HFFc6 (cell line): Measurements from ENCODE around the gene MAN2C1. TPM values are rescaled to one million over a fixed set of nuclear protein-coding genes. Genes with fewer than 3 reads are reported as not detected.

ENCODE experiments used
- DNase-seq: peaks from one replicate; pipeline ENCODE4 v3.0.0-alpha.2; 2018
- H3K27ac Mint-ChIP-seq: 2 replicates; pipeline ENCODE4 v1.8.0; 2020; ENCODE audit warnings: mild to moderate bottlenecking, mixed read lengths
- H3K27me3 Mint-ChIP-seq: 2 replicates; pipeline ENCODE4 v1.8.0; 2021; ENCODE audit warnings: mild to moderate bottlenecking, moderate library complexity, mixed read lengths; ENCODE audit not compliant: insufficient read depth
- H3K36me3 Mint-ChIP-seq: 2 replicates; pipeline ENCODE4 v1.8.0; 2021; ENCODE audit warnings: low read depth, mixed read lengths
- H3K4me1 Mint-ChIP-seq: 2 replicates; pipeline ENCODE4 v1.8.0; 2020; ENCODE audit warnings: low read depth, mixed read lengths
- H3K4me3 Mint-ChIP-seq: 2 replicates; pipeline ENCODE4 v1.8.0; 2020; ENCODE audit warnings: mild to moderate bottlenecking, moderate library complexity, mixed read lengths
- H3K9me3 Mint-ChIP-seq: 2 replicates; pipeline ENCODE4 v1.8.0; 2020; ENCODE audit warnings: mild to moderate bottlenecking, mixed read lengths
- total RNA-seq, 6 experiments: library from RNA; stranded (reverse); fragmentation: NEBNext Ultra II Directional; extraction: Animal tissue kit (Norgen Biotek cat#: 25700); gene quantifications; 2 replicates in 1 of 6; 3 replicates in 5 of 6; pipeline ENCODE4 v1.2.3, GENCODE V29; 2021
- TF ChIP-seq, protein P1 (sequence below): fragments of 200-600 bp; sonication (generic); IDR thresholded peaks from 2 replicates; pipeline ENCODE4 v1.5.0; 2021; ENCODE audit warnings: antibody characterized with exemption, mild to moderate bottlenecking

MAN2C1 gene
- total RNA-seq, 6 experiments from 2014 or later: 92.8 to 111 (median 105) TPM

DNA sequence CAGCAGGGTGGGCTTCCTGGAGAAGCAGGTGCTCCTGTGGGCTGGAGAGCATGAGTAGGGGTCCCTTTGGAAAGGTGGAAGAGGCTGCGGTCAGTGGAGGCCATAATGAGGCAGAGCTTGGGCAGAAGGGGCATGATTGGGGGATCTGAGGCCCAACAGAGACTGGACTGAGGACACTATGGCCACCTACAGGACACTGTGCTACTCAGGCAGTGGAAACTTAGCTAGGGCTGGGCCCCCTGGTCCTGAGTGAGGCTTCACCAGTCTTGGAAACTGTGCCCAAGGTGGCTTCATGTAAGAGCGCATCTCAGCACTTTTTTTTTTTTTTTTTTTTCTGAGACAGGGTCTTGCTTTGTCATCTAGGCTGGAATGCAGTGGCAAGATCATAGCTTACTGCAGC is 38.8 kb downstream of the MAN2C1 start:
- no peak overlapping the region for H3K4me3 Mint-ChIP-seq
- H3K27me3 Mint-ChIP-seq: peaks cover 10% of the 10 kb centered on the region
- no peaks in the 10 kb centered on the region for H3K9me3 Mint-ChIP-seq
- H3K36me3 Mint-ChIP-seq: no peaks in the 10 kb centered on the region
- DNase-seq: no peak
- TF ChIP-seq, protein P1, sequence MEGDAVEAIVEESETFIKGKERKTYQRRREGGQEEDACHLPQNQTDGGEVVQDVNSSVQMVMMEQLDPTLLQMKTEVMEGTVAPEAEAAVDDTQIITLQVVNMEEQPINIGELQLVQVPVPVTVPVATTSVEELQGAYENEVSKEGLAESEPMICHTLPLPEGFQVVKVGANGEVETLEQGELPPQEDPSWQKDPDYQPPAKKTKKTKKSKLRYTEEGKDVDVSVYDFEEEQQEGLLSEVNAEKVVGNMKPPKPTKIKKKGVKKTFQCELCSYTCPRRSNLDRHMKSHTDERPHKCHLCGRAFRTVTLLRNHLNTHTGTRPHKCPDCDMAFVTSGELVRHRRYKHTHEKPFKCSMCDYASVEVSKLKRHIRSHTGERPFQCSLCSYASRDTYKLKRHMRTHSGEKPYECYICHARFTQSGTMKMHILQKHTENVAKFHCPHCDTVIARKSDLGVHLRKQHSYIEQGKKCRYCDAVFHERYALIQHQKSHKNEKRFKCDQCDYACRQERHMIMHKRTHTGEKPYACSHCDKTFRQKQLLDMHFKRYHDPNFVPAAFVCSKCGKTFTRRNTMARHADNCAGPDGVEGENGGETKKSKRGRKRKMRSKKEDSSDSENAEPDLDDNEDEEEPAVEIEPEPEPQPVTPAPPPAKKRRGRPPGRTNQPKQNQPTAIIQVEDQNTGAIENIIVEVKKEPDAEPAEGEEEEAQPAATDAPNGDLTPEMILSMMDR: no peak
- no peak overlapping the region for H3K27ac Mint-ChIP-seq
- no peaks in the 10 kb centered on the region for H3K4me1 Mint-ChIP-seq

DNA sequence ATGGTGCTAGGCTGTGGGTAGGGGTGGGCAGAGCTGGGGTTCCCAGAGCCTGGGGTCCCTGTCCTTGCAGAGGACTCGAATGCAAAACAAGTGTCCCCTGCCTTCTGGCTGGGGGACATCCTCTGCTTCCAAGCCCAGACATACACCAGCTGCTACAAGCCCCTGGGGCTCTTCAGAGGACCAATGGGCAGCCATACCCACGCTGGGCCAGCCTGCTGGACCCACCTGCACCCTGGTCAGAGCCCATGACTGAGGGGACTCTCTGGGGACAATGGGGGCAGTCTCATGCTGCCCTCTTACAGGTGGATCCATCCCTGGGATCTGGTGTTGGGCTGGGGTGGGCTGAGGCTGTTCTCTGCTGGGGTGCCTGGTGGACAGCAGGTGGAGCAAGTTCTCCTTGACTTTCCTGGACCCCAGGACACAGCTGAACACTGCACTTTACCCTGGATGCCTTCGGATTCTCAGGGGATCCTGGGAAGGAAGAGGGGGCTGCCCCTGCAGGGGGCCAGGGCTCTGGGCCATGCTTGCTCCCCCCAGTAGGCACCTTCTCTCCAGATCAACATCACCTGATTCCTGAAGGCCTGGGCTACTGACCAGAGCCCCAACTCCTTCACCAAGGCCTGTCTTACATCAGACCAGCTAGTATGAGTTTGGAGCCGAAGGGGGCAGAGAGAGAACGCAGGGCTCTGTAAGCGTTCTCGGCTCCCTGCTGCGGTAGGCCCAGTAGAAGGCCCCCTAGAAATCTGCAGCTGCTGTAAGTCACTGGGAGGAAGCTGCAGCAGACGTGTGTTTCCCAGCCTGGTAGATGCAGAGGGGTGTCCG is 39.7 kb downstream of the MAN2C1 start:
- H3K36me3 Mint-ChIP-seq: no peaks in the 10 kb centered on the region
- H3K4me1 Mint-ChIP-seq: no peaks in the 10 kb centered on the region
- no peaks in the 10 kb centered on the region for H3K9me3 Mint-ChIP-seq
- TF ChIP-seq, protein P1: no peak
- peaks cover 12% of the 10 kb centered on the region for H3K27me3 Mint-ChIP-seq
- H3K4me3 Mint-ChIP-seq: no peak overlapping the region
- no peak for DNase-seq
- H3K27ac Mint-ChIP-seq: no peak overlapping the region

- DNase-seq: no peak
- no peaks in the 10 kb centered on the region for H3K36me3 Mint-ChIP-seq
- no peak overlapping the region for H3K4me3 Mint-ChIP-seq
- peaks cover 17% of the 10 kb centered on the region for H3K27me3 Mint-ChIP-seq
- H3K27ac Mint-ChIP-seq: no peak overlapping the region
- H3K4me1 Mint-ChIP-seq: no peaks in the 10 kb centered on the region
- TF ChIP-seq, protein P1: no peak
- no peaks in the 10 kb centered on the region for H3K9me3 Mint-ChIP-seq
Measured at GRCh38 chr15:75327491-75327890, 40.9 kb downstream of the MAN2C1 start.

DNA sequence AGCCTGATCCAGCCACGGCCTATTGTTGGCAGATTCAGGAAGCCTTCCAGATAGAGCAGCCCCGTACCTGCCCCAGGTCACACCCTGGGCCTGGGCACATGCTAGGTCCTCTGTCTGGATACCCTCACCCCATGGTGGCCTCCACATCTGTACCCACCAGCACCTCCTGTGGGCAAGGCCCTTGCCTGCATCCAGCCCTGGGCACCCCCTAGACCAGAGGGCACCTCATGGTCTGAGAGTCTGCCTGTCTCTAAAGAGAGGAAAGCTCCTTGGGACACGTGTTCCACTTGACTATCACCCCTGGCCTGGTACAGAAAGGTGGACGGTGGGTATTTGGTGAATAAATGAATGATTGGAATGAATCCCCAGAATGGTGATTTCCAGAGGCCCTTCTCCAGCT is 41.4 kb downstream of the MAN2C1 start:
- H3K9me3 Mint-ChIP-seq: no peaks in the 10 kb centered on the region
- H3K27ac Mint-ChIP-seq: no peak overlapping the region
- no peaks in the 10 kb centered on the region for H3K4me1 Mint-ChIP-seq
- DNase-seq: no peak
- TF ChIP-seq, protein P1: no peak; the same call in 1 of the 2 replicates
- H3K36me3 Mint-ChIP-seq: no peaks in the 10 kb centered on the region
- H3K4me3 Mint-ChIP-seq: no peak overlapping the region
- peaks cover 15% of the 10 kb centered on the region for H3K27me3 Mint-ChIP-seq

- H3K27me3 Mint-ChIP-seq: peaks cover 18% of the 10 kb centered on the region
- no peaks in the 10 kb centered on the region for H3K9me3 Mint-ChIP-seq
- TF ChIP-seq, protein P1: no peak
- no peak overlapping the region for H3K4me3 Mint-ChIP-seq
- no peaks in the 10 kb centered on the region for H3K36me3 Mint-ChIP-seq
- no peaks in the 10 kb centered on the region for H3K4me1 Mint-ChIP-seq
- H3K27ac Mint-ChIP-seq: no peak overlapping the region
- DNase-seq: no peak
Measured at GRCh38 chr15:75325922-75326321, 42.5 kb downstream of the MAN2C1 start.
